PC-3 (cell line): ENCODE data around the gene MCU.

Source experiments
- EZH2 ChIP-seq: fragments of 300-600 bp; sonication (generic); IDR thresholded peaks from one replicate; pipeline ENCODE4 v1.6.1; 2017; ENCODE audit warnings: antibody characterized with exemption, mild to moderate bottlenecking, low read length; ENCODE audit not compliant: unreplicated experiment
- TF ChIP-seq, protein P1 (sequence below): fragments of 300-600 bp; sonication (generic); conservative IDR thresholded peaks from 2 replicates; pipeline ENCODE4 v1.5.1; 2017; ENCODE audit warnings: antibody characterized with exemption, low read depth, mild to moderate bottlenecking, low read length

- TF ChIP-seq, protein P1, sequence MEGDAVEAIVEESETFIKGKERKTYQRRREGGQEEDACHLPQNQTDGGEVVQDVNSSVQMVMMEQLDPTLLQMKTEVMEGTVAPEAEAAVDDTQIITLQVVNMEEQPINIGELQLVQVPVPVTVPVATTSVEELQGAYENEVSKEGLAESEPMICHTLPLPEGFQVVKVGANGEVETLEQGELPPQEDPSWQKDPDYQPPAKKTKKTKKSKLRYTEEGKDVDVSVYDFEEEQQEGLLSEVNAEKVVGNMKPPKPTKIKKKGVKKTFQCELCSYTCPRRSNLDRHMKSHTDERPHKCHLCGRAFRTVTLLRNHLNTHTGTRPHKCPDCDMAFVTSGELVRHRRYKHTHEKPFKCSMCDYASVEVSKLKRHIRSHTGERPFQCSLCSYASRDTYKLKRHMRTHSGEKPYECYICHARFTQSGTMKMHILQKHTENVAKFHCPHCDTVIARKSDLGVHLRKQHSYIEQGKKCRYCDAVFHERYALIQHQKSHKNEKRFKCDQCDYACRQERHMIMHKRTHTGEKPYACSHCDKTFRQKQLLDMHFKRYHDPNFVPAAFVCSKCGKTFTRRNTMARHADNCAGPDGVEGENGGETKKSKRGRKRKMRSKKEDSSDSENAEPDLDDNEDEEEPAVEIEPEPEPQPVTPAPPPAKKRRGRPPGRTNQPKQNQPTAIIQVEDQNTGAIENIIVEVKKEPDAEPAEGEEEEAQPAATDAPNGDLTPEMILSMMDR = no peak
- no peak for TF ChIP-seq EZH2
Observed at GRCh38 chr10:72858067-72858466, 166.1 kb downstream of the MCU start.
